Measurements from ENCODE around the gene ANKRD31. TPM values are rescaled to one million over a fixed set of nuclear protein-coding genes. Genes with fewer than 3 reads are reported as not detected.

ANKRD31 gene
- total RNA-seq, 1 experiment from 2014 or later, result 0.15 TPM

DNA sequence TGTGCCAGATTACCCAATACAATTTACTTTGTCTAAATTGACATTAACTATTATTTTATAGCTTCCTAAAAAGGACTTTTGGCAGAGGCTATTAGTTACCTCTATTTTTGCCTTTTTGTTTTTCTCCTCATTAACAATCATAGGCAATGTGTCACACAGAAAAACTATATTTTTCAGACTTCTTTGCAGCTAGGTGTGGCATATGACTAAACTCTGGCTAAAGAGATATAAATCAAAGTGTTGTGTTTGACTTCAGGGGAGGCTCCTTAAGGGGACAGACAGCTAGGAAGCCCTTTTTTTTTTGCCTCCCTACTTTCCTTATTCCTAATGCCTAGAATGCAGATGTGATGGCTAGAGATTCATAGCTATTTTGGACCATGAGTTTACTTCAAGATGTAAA is 164.6 kb downstream of the ANKRD31 start:
- H3K9me3 ChIP-seq (ENCODE audit: low read depth, low read length, poor library complexity, severe bottlenecking), result no peaks in the 10 kb centered on the region

GRCh38 chr5:75071100-75071499 is 165.6 kb downstream of the ANKRD31 start:
- no peak overlapping the region for H3K27ac ChIP-seq (ENCODE audit: low read depth, low read length, poor library complexity, severe bottlenecking)
- no peak overlapping the region for H3K4me3 ChIP-seq (ENCODE audit: low read depth, low read length, poor library complexity, severe bottlenecking)
- ChIA-PET CTCF (no interaction called here), POLR2A (ENCODE audit: low non-redundant PET) (no interaction called here)
- no peaks in the 10 kb centered on the region for H3K9me3 ChIP-seq (ENCODE audit: low read depth, low read length, poor library complexity, severe bottlenecking)
- intact Hi-C loops (cut with micrococcal nuclease; ENCODE audit: unreplicated experiment), result no loop called here
- TF ChIP-seq, protein P1, sequence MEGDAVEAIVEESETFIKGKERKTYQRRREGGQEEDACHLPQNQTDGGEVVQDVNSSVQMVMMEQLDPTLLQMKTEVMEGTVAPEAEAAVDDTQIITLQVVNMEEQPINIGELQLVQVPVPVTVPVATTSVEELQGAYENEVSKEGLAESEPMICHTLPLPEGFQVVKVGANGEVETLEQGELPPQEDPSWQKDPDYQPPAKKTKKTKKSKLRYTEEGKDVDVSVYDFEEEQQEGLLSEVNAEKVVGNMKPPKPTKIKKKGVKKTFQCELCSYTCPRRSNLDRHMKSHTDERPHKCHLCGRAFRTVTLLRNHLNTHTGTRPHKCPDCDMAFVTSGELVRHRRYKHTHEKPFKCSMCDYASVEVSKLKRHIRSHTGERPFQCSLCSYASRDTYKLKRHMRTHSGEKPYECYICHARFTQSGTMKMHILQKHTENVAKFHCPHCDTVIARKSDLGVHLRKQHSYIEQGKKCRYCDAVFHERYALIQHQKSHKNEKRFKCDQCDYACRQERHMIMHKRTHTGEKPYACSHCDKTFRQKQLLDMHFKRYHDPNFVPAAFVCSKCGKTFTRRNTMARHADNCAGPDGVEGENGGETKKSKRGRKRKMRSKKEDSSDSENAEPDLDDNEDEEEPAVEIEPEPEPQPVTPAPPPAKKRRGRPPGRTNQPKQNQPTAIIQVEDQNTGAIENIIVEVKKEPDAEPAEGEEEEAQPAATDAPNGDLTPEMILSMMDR (conservative IDR thresholded peaks at IDR 0.05; ENCODE audit: low read depth, low read length), result no peak
- TF ChIP-seq EZH2 (IDR thresholded peaks at IDR 0.05; ENCODE audit: borderline replicate concordance, low read depth, low read length, poor library complexity, severe bottlenecking), result no peak
- H3K36me3 ChIP-seq (ENCODE audit: insufficient read depth, low read length, poor library complexity, severe bottlenecking), result no peaks in the 10 kb centered on the region
- no peaks in the 10 kb centered on the region for H3K4me1 ChIP-seq (ENCODE audit: insufficient read depth, low read length, poor library complexity, severe bottlenecking)
- H3K27me3 ChIP-seq (replicated peaks; ENCODE audit: insufficient read depth, low read depth, low read length, poor library complexity), result no peaks in the 10 kb centered on the region
- DNase-seq (ENCODE audit: low spot score), result no peak
- no TSS peak for BruUV-seq (replicated peaks)

More for the DNA sequence above, 164.6 kb downstream of the ANKRD31 start:
- Histone ChIP-seq H3K4me1 (ENCODE audit: insufficient read depth, low read length, poor library complexity, severe bottlenecking) (no peaks in the 10 kb centered on the region), H3K36me3 (ENCODE audit: insufficient read depth, low read length, poor library complexity, severe bottlenecking) (no peaks in the 10 kb centered on the region), H3K27me3 (replicated peaks; ENCODE audit: insufficient read depth, low read depth, low read length, poor library complexity) (no peaks in the 10 kb centered on the region), H3K27ac (ENCODE audit: low read depth, low read length, poor library complexity, severe bottlenecking) (no peak overlapping the region), H3K4me3 (ENCODE audit: low read depth, low read length, poor library complexity, severe bottlenecking) (no peak overlapping the region)
- no peak for DNase-seq (ENCODE audit: low spot score)
- ChIA-PET CTCF (no interaction called here), POLR2A (ENCODE audit: low non-redundant PET) (no interaction called here)
- no TSS peak for BruUV-seq (replicated peaks)
- intact Hi-C loops (cut with micrococcal nuclease; ENCODE audit: unreplicated experiment), result no loop called here
- TF ChIP-seq EZH2 (IDR thresholded peaks at IDR 0.05; ENCODE audit: borderline replicate concordance, low read depth, low read length, poor library complexity, severe bottlenecking), result no peak
- TF ChIP-seq, protein P1 (conservative IDR thresholded peaks at IDR 0.05; ENCODE audit: low read depth, low read length), result no peak

DNA sequence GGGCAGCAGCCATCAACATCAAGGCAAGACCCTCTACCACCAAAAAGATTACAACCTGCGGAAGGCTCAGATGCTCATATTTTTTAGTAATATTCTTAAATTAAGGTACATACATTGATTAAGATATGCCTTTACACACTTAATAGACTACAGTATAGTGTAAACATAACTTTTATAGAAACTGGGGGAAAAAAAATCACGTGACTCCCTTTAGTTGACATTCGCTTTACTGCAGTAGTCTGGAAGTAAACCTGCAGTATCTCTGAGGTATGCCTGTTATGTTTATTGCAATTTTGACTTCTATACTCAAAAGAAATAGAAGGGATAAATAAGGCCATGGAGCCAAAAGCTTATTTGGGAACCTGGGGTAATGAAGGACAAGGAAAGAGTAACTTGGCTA is 169.2 kb downstream of the ANKRD31 start:
- no peak overlapping the region for H3K4me3 ChIP-seq (ENCODE audit: low read depth, low read length, poor library complexity, severe bottlenecking)
- H3K27ac ChIP-seq (ENCODE audit: low read depth, low read length, poor library complexity, severe bottlenecking), result no peak overlapping the region
- H3K4me1 ChIP-seq (ENCODE audit: insufficient read depth, low read length, poor library complexity, severe bottlenecking), result no peaks in the 10 kb centered on the region
- no TSS peak for BruUV-seq (replicated peaks)
- intact Hi-C loops (cut with micrococcal nuclease; ENCODE audit: unreplicated experiment), result no loop called here
- no peaks in the 10 kb centered on the region for H3K9me3 ChIP-seq (ENCODE audit: low read depth, low read length, poor library complexity, severe bottlenecking)
- ChIA-PET CTCF (no interaction called here), POLR2A (ENCODE audit: low non-redundant PET) (no interaction called here)
- no peak for TF ChIP-seq EZH2 (IDR thresholded peaks at IDR 0.05; ENCODE audit: borderline replicate concordance, low read depth, low read length, poor library complexity, severe bottlenecking)
- TF ChIP-seq, protein P1 (conservative IDR thresholded peaks at IDR 0.05; ENCODE audit: low read depth, low read length), result no peak
- no peaks in the 10 kb centered on the region for H3K27me3 ChIP-seq (replicated peaks; ENCODE audit: insufficient read depth, low read depth, low read length, poor library complexity)
- H3K36me3 ChIP-seq (ENCODE audit: insufficient read depth, low read length, poor library complexity, severe bottlenecking), result no peaks in the 10 kb centered on the region
- no peak for DNase-seq (ENCODE audit: low spot score)

Measured in A673 (cell line).